Ishikawa (cell line): ENCODE data around the gene C16orf74.

Source experiments
- CEBPB ChIP-seq: IDR thresholded peaks from 2 replicates; pipeline ENCODE4 v1.6.1; 2012
- CREB1 ChIP-seq: IDR thresholded peaks from 2 replicates; pipeline ENCODE4 v1.6.1; 2012; ENCODE audit warnings: low read depth
- EGR1 ChIP-seq: IDR thresholded peaks from 2 replicates; pipeline ENCODE4 v1.6.1; 2012
- EP300 ChIP-seq: IDR thresholded peaks from 2 replicates; pipeline ENCODE4 v1.6.1; 2012; ENCODE audit warnings: borderline replicate concordance
- FOXM1 ChIP-seq: IDR thresholded peaks from 2 replicates; pipeline ENCODE4 v1.6.1; 2012; ENCODE audit warnings: low read depth, borderline replicate concordance
- NFIC ChIP-seq: IDR thresholded peaks from 2 replicates; pipeline ENCODE4 v1.6.1; 2012
- RAD21 ChIP-seq: IDR thresholded peaks from 2 replicates; pipeline ENCODE4 v1.6.1; 2012; ENCODE audit warnings: low read depth
- TAF1 ChIP-seq: IDR thresholded peaks from 2 replicates; pipeline ENCODE4 v1.6.1; 2012; ENCODE audit warnings: low read depth, mild to moderate bottlenecking
- TCF12 ChIP-seq: IDR thresholded peaks from 2 replicates; pipeline ENCODE4 v1.6.1; 2012; ENCODE audit warnings: low read depth
- TEAD4 ChIP-seq: IDR thresholded peaks from 2 replicates; pipeline ENCODE4 v1.6.1; 2012
- YY1 ChIP-seq: IDR thresholded peaks from 2 replicates; pipeline ENCODE4 v1.6.1; 2012; ENCODE audit warnings: low read depth
- ZBTB7A ChIP-seq: IDR thresholded peaks from 2 replicates; pipeline ENCODE4 v1.6.1; 2012; ENCODE audit warnings: low read depth
- TF ChIP-seq, protein P1 (sequence below): IDR thresholded peaks from 2 replicates; pipeline ENCODE4 v1.6.1; 2012
- TF ChIP-seq, protein P2 (sequence below): IDR thresholded peaks from 2 replicates; pipeline ENCODE4 v1.6.1; 2012
- TF ChIP-seq, protein P3 (sequence below): IDR thresholded peaks from 2 replicates; pipeline ENCODE4 v1.6.1; 2012; ENCODE audit warnings: low read depth, mild to moderate bottlenecking

The C16orf74 gene

DNA sequence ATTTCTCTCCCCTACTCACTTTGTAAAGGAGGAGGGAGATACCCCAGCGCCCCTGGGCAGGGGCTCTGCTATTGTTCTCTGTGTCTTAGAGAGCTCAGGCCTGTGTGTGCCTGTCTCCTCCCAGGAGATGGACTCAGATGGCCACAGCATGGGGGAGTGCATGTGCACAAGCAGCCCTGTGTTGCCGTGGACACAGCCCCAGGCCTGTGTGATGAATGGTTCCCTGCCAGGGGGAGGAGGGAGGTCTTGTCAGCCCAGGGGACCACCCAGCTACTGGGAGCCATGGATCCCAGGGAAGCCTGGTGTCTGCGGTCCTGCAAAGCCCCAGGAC lies 88.4 kb downstream of the C16orf74 start:
- no peak for TF ChIP-seq CEBPB

DNA sequence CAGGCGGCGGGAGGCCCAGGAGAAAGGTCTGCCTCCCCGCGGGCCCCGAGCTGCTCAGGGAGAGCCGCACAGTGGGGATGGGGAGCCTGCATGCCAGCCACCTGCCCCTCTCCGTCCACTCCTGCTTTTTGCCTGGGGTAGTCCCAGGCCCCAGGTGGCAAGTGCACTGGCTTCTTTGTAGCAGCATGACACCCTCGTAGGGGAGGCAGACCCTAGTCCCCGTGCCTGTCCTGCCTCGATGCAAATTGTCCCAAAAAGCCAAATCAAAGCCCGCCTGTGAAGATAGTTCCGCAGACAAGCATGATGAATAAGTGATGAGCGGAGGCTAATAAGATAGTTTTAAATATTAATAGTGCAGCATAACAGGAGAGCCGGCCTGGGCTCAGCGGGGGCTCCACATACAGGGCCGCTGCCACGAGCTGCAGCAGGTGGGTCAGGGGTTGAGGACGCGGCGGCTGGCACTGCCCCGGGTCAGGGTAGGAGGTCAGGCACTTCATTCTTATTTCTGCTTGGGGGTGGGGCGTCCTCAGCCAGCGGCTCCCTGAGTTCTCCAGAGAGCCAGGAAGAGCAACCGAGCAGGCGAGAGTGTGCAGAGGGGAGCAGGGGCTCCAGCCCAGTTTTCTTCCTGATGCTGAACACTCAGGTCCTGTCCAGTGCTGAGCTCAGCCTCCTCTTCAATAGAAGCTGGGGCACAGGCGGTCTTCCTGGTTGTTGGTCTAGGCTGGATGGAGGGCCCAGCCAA lies 89.0 kb downstream of the C16orf74 start:
- TF ChIP-seq YY1 = no peak
- TF ChIP-seq TCF12 = no peak
- TF ChIP-seq, protein P1, sequence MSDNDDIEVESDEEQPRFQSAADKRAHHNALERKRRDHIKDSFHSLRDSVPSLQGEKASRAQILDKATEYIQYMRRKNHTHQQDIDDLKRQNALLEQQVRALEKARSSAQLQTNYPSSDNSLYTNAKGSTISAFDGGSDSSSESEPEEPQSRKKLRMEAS = no peak
- TF ChIP-seq CREB1 = no peak
- TF ChIP-seq ZBTB7A = no peak
- TF ChIP-seq, protein P2, sequence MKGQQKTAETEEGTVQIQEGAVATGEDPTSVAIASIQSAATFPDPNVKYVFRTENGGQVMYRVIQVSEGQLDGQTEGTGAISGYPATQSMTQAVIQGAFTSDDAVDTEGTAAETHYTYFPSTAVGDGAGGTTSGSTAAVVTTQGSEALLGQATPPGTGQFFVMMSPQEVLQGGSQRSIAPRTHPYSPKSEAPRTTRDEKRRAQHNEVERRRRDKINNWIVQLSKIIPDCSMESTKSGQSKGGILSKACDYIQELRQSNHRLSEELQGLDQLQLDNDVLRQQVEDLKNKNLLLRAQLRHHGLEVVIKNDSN = no peak

DNA sequence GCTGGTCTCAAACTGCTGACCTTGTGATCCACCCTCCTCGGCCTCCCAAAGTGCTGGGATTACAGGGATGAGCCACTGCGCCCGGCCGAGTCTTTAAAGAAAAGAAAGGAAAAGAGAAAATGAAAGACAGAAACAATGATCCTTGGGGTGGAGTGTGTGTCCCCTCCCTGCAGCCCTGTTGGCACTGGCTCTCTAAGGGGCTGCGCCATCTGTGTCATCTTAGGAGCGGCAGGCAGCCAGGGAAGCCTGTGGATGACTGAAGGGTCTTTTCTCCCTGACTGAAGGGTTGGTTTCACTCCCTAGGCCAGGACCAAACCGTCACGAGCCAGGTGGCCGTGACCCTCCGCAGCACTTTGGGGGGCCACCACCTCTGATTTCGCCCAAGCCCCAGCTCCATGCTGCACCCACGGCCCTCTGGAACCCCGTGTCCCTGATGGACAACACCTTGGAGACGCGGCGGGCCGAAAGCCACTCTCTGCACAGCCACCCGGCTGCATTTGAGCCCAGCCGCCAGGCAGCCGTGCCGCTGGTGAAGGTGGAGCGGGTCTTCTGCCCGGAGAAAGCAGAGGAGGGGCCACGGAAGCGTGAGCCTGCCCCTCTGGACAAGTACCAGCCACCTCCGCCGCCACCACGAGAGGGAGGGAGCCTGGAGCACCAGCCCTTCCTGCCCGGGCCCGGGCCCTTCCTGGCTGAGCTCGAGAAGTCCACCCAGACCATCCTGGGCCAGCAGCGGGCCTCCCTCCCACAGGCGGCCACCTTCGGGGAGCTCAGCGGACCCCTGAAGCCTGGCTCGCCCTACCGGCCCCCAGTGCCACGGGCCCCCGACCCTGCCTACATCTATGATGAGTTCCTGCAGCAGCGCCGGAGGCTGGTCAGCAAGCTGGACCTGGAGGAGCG lies 89.8 kb downstream of the C16orf74 start:
- TF ChIP-seq CEBPB (no peak), FOXM1 (no peak), ZBTB7A (no peak), TAF1 (no peak), YY1 (no peak), NFIC (no peak), TCF12 (no peak), EGR1 (no peak), TEAD4 (no peak)
- TF ChIP-seq, protein P1 = no peak

DNA sequence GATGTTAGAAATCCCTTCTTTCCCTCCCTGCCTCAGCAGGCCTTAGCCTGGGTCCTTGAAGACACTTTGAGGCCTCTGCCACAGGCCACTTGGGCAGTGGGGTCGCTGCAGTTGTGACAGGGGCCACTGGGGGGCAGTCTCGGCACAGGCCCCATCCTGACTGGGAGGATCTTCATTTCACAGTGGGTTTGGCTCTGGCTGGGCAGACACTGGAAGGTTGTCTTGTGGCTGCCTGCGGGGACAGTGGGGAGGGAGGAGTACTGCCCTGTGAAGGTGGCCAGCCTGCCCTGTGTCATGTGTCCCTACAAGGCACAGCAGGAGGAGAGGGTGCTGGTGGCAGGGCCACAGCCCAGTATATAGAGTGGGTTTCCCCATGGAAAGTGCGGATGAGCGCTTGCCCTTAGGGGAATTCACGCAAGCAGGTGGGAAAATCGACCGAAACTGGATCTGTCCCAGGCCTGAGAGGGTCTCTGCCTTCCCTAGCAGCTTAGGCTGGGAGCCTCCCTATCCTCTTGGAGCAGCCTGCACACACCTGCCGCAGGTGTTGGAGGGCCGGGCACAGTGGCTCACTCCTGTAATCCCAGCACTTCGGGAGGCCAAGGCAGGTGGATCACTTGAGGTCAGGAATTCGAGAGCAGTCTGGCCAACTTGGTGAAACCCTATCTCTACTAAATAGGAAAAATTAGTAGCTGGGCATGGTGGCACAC lies 90.9 kb downstream of the C16orf74 start:
- peak; percentile 74 for TF ChIP-seq RAD21
- no peak for TF ChIP-seq CREB1
- TF ChIP-seq FOXM1 = no peak

DNA sequence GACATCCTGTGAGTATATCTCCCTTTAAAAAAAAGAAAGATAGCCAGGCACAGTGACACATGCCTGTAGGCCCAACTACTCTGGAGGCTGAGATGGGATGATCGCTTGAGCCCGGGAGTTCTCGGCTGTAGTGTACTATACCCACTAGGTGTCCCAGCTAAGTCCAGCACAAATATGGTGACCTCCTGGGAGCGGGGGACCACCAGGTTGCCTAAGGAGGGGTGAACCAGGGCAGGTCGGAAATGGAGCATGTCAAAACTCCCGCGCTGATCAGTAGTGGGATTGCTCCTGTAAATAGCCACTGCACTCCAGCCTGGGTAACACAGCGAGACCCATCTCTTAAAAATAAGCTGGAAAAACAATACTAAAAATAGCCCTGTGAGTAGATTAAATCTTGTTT lies 91.6 kb downstream of the C16orf74 start:
- TF ChIP-seq YY1 (no peak), NFIC (no peak), TAF1 (no peak), EP300 (no peak), TEAD4 (no peak)

DNA sequence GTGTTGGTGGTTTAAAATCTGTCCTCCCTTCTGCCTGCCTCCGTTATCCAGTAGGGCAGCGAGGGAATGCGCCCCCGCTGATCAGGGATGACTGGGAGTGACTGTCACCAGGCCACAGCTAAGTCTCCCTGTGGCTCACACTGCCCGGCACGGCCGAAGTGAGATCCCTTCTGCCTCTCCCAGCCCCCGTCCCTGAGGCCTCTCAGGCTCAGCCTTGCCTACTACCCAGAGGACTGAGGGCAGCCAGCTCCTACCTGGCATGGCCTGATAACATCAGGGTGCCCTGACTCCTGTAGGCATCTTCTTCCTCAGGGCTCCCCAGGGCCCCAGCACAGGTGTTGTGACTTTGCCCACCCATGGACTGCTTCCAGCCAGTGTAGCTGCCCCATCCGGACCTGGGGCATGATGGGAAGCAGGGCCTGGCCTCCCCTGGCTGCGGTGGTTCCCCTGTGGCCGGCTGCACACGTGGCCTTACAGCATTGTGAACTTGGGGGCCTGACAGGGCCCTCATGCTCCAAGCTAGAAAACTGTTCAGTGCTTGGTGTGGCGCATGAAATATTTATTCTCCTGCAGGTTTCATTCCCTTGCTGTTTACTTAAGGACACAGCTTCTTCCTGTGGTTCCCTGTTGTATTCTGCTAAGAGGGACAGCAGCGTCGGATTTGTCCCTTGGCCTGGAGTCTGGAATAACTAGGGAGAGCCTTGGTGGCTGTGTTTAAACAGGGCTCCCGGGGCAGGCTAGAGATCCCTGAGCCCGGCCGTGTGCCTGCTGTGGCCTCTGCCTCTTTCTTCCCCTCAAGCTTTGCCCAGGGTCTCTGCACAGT lies 92.2 kb downstream of the C16orf74 start:
- TF ChIP-seq, protein P1 = no peak
- TF ChIP-seq EP300 (no peak), TCF12 (no peak), EGR1 (no peak), CREB1 (no peak), FOXM1 (no peak), RAD21 (no peak), TAF1 (no peak), NFIC (no peak), TEAD4 (no peak), ZBTB7A (no peak), YY1 (no peak), CEBPB (no peak)
- TF ChIP-seq, protein P2 = no peak
- TF ChIP-seq, protein P3, sequence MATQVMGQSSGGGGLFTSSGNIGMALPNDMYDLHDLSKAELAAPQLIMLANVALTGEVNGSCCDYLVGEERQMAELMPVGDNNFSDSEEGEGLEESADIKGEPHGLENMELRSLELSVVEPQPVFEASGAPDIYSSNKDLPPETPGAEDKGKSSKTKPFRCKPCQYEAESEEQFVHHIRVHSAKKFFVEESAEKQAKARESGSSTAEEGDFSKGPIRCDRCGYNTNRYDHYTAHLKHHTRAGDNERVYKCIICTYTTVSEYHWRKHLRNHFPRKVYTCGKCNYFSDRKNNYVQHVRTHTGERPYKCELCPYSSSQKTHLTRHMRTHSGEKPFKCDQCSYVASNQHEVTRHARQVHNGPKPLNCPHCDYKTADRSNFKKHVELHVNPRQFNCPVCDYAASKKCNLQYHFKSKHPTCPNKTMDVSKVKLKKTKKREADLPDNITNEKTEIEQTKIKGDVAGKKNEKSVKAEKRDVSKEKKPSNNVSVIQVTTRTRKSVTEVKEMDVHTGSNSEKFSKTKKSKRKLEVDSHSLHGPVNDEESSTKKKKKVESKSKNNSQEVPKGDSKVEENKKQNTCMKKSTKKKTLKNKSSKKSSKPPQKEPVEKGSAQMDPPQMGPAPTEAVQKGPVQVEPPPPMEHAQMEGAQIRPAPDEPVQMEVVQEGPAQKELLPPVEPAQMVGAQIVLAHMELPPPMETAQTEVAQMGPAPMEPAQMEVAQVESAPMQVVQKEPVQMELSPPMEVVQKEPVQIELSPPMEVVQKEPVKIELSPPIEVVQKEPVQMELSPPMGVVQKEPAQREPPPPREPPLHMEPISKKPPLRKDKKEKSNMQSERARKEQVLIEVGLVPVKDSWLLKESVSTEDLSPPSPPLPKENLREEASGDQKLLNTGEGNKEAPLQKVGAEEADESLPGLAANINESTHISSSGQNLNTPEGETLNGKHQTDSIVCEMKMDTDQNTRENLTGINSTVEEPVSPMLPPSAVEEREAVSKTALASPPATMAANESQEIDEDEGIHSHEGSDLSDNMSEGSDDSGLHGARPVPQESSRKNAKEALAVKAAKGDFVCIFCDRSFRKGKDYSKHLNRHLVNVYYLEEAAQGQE = no peak

DNA sequence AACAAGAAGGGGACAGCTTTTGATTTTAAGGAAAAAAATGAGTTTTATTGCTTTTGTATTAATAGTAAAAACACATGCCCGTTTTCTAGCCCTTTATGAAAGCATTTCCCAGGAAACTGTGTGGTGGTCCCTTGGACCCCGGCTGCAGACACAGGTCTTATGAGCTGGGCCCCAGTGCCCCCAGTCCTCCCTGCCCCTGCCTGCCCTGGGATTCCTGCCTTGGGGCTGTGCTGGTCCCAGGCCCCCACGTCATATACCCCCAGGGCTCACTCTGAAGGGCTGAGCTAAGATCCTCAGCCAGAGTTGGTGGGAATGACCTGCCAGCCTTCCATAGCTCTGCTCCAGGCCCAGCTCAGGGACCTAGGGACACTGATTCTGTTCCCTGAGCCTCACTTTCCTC lies 92.9 kb downstream of the C16orf74 start:
- TF ChIP-seq FOXM1 (no peak), EP300 (no peak), TEAD4 (no peak), RAD21 (no peak), CREB1 (no peak), TCF12 (no peak), CEBPB (no peak), TAF1 (no peak), YY1 (no peak), NFIC (no peak), EGR1 (no peak), ZBTB7A (no peak)
- TF ChIP-seq, protein P1 = no peak
- TF ChIP-seq, protein P2 = no peak
- TF ChIP-seq, protein P3 = no peak
